MM.1S (cell line): ENCODE data around the gene SLC2A1.

Experiments
- DNase-seq: peaks from one replicate; pipeline ENCODE4 v3.0.0-alpha.2; 2015
- H2AFZ ChIP-seq: fragments of 300-600 bp; sonication (generic); 2 replicates; pipeline ENCODE4 v1.6.0; 2016; ENCODE audit warnings: antibody characterized with exemption, low read length
- H3F3A ChIP-seq: fragments of 300-600 bp; sonication (generic); 2 replicates; pipeline ENCODE4 v1.6.1; 2016; ENCODE audit warnings: mild to moderate bottlenecking, antibody characterized with exemption, low read length, moderate library complexity, mixed read lengths; ENCODE audit not compliant: insufficient read depth
- H3K27ac ChIP-seq: fragments of 300-600 bp; sonication (generic); 2 replicates; pipeline ENCODE4 v1.5.1; 2016; ENCODE audit warnings: mild to moderate bottlenecking, low read length
- H3K27me3 ChIP-seq: fragments of 300-600 bp; sonication (generic); replicated peaks from 2 replicates; pipeline ENCODE4 v1.6.0; 2016; ENCODE audit warnings: low read length; ENCODE audit not compliant: insufficient read depth
- H3K36me3 ChIP-seq: fragments of 300-600 bp; sonication (generic); replicated peaks from 2 replicates; pipeline ENCODE4 v1.6.1; 2016; ENCODE audit warnings: mild to moderate bottlenecking, low read length, mixed read lengths; ENCODE audit not compliant: insufficient read depth
- H3K4me1 ChIP-seq: fragments of 300-600 bp; sonication (generic); 2 replicates; pipeline ENCODE4 v1.6.1; 2016; ENCODE audit warnings: low read length, mixed read lengths
- H3K4me2 ChIP-seq: fragments of 300-600 bp; sonication (generic); 2 replicates; pipeline ENCODE4 v1.6.0; 2016; ENCODE audit warnings: low read depth, low read length
- H3K4me3 ChIP-seq: fragments of 300-600 bp; sonication (generic); 2 replicates; pipeline ENCODE4 v1.5.1; 2016; ENCODE audit warnings: low read length, mixed read lengths
- H3K79me2 ChIP-seq: fragments of 300-600 bp; sonication (generic); 2 replicates; pipeline ENCODE4 v1.6.1; 2016; ENCODE audit warnings: mixed run types, low read length, mixed read lengths
- H3K9ac ChIP-seq: fragments of 300-600 bp; sonication (generic); 2 replicates; pipeline ENCODE4 v1.6.1; 2016; ENCODE audit warnings: low read length, mixed read lengths
- H3K9me2 ChIP-seq: fragments of 300-600 bp; sonication (generic); replicated peaks from 2 replicates; pipeline ENCODE4 v1.6.1; 2016; ENCODE audit warnings: mild to moderate bottlenecking, low read length, mixed read lengths; ENCODE audit not compliant: insufficient read depth
- H3K9me3 ChIP-seq: fragments of 300-600 bp; sonication (generic); replicated peaks from 2 replicates; pipeline ENCODE4 v1.6.1; 2016; ENCODE audit warnings: mild to moderate bottlenecking, low read length, mixed read lengths; ENCODE audit not compliant: insufficient read depth
- H4K20me1 ChIP-seq: fragments of 300-600 bp; sonication (generic); 2 replicates; pipeline ENCODE4 v1.6.1; 2016; ENCODE audit warnings: mild to moderate bottlenecking, low read length, moderate library complexity, mixed read lengths; ENCODE audit not compliant: insufficient read depth
- EZH2 ChIP-seq: fragments of 300-600 bp; sonication (generic); optimal IDR thresholded peaks from 2 replicates; pipeline ENCODE3; 2017; ENCODE audit warnings: low read depth, mild to moderate bottlenecking, antibody characterized with exemption, low read length, mixed read lengths
- EZH2phosphoT487 ChIP-seq: fragments of 300-600 bp; sonication (generic); IDR thresholded peaks from 2 replicates; pipeline ENCODE4 v1.6.1; 2018; ENCODE audit warnings: antibody characterized with exemption, low read length
- TF ChIP-seq, protein P1 (sequence below): fragments of 300-600 bp; sonication (generic); IDR thresholded peaks from 2 replicates; pipeline ENCODE4 v1.5.1; 2016; ENCODE audit warnings: antibody characterized with exemption, low read length, mixed read lengths

The SLC2A1 gene

DNA sequence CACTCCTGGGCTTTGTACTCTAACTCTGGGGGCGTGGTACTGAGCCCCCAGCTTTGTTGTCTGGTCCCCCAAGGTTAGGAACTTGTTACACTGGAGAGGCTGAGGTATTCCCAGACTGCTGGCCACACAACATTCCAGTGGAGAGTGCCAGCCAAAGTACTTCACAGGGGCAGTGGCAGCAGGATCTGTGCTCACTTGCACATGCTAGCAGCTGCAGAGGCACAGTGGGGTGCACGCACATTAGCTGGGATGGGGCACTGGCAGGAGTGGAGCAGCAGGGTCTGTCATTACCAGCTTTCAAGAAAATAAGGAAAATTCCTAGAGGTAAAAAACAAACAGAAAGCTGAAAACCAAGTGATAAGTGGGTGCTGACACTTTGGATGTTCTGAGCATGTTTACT is 81.3 kb downstream of the SLC2A1 start:
- no peak for DNase-seq
- H2AFZ ChIP-seq: no peak overlapping the region
- TF ChIP-seq, protein P1, sequence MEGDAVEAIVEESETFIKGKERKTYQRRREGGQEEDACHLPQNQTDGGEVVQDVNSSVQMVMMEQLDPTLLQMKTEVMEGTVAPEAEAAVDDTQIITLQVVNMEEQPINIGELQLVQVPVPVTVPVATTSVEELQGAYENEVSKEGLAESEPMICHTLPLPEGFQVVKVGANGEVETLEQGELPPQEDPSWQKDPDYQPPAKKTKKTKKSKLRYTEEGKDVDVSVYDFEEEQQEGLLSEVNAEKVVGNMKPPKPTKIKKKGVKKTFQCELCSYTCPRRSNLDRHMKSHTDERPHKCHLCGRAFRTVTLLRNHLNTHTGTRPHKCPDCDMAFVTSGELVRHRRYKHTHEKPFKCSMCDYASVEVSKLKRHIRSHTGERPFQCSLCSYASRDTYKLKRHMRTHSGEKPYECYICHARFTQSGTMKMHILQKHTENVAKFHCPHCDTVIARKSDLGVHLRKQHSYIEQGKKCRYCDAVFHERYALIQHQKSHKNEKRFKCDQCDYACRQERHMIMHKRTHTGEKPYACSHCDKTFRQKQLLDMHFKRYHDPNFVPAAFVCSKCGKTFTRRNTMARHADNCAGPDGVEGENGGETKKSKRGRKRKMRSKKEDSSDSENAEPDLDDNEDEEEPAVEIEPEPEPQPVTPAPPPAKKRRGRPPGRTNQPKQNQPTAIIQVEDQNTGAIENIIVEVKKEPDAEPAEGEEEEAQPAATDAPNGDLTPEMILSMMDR: no peak
- TF ChIP-seq EZH2phosphoT487 (no peak), EZH2 (no peak)
- no peak overlapping the region for H3K4me3 ChIP-seq
- H3K36me3 ChIP-seq: no peaks in the 10 kb centered on the region
- no peaks in the 10 kb centered on the region for H3K79me2 ChIP-seq
- H3K9me3 ChIP-seq: no peaks in the 10 kb centered on the region
- no peaks in the 10 kb centered on the region for H3F3A ChIP-seq
- H4K20me1 ChIP-seq: no peaks in the 10 kb centered on the region
- no peaks in the 10 kb centered on the region for H3K9me2 ChIP-seq
- peaks cover 6% of the 10 kb centered on the region; the same call in 1 of the 2 replicates for H3K4me1 ChIP-seq
- no peak overlapping the region for H3K4me2 ChIP-seq
- no peak overlapping the region for H3K9ac ChIP-seq
- H3K27me3 ChIP-seq: no peaks in the 10 kb centered on the region
- H3K27ac ChIP-seq: no peak overlapping the region

DNA sequence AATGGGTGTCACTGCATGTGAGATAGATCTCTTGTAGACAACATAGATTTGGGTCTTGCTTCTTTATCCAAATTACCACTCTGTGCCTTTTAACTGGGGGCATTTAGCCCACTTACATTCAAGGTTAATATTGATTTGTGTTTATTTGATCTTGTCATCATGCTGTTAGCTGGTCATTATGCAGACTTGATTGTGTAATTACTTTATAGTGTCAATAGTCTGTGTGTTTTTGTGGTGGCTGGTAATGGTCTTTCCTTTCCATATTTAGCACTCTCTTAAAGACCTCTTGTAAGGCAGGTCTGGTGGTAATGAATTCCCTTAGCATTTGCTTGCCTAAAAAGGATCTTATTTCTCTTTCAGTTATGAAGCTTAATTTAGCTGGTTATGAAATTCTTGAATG is 82.7 kb downstream of the SLC2A1 start:
- no peaks in the 10 kb centered on the region for H3K36me3 ChIP-seq
- TF ChIP-seq EZH2phosphoT487: no peak
- no peak for TF ChIP-seq EZH2
- TF ChIP-seq, protein P1: no peak
- no peaks in the 10 kb centered on the region for H3K9me3 ChIP-seq
- H3K4me3 ChIP-seq: no peak overlapping the region
- no peaks in the 10 kb centered on the region for H3K9me2 ChIP-seq
- no peaks in the 10 kb centered on the region for H3K27me3 ChIP-seq
- no peak overlapping the region for H3K4me2 ChIP-seq
- no peaks in the 10 kb centered on the region for H4K20me1 ChIP-seq
- no peak overlapping the region for H2AFZ ChIP-seq
- no peak overlapping the region for H3K9ac ChIP-seq
- DNase-seq: no peak
- no peaks in the 10 kb centered on the region for H3F3A ChIP-seq
- no peaks in the 10 kb centered on the region for H3K79me2 ChIP-seq
- peaks cover 6% of the 10 kb centered on the region; the same call in 1 of the 2 replicates for H3K4me1 ChIP-seq
- no peak overlapping the region for H3K27ac ChIP-seq
